Measurements from ENCODE around the gene CARD8.

The CARD8 gene

DNA sequence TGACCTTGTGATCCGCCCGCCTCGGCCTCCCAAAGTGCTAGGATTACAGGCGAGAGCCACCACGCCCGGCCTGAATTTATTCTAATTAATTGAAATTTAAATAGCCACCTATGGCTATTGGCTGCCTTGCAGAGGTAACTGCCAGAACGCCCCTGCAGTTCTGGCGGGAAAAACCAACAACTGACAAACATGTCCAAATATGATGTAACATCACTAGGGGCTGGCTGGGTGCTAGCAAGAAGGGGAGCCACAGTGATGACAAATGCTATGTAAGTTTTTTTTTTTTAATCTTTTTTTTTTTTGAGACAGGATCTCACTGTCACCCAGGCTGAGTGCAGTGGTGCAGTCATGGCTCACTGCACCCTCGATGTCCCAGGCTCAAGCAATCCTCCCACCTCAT lies 72.4 kb downstream of the CARD8 start:
- intact Hi-C loops (cut with DNase I): no loop called here
- DNase-seq: peak in 1 of 10 donors; percentile 24

DNA sequence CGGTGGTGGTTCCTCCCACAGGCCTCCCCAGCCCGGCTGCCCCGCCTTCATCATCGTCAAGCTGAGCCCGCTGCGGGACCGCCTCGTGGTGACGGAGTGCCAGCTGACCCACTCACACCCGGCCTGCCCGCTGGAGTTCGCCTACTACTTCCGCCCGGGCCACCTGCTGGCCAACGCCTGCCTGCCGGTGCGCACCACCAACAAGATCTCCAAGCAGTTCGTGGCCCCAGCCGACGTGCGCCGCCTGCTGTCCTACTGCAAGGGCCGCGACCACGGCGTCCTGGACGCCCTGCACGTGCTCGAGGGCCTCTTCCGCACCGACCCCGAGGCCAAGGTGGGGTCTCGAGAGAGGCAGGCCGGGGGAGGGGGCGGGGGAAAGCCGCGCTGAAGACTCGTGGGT lies 73.3 kb downstream of the CARD8 start:
- DNase-seq: peak in 1 of 10 donors; percentile 86
- intact Hi-C loops (cut with DNase I): no loop called here

DNA sequence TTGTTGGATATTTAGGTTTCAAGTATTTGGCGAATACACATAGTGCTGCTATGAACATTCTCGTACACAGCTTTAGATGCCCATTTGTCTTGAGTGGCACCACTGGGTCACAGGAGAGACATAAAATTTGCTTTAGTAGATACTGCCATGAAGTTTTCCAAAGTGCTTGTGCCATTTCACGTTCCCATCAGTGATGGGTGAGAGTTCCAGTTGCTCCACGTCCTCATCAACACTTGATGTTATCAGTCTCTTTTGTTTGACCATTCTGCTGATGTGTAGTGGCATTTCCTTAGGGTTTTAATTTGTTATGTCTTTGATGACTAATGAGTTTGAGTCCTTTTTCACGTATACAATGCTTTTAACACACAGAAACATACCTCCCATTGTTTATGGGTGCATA lies 74.2 kb downstream of the CARD8 start:
- intact Hi-C loops (cut with DNase I): no loop called here

DNA sequence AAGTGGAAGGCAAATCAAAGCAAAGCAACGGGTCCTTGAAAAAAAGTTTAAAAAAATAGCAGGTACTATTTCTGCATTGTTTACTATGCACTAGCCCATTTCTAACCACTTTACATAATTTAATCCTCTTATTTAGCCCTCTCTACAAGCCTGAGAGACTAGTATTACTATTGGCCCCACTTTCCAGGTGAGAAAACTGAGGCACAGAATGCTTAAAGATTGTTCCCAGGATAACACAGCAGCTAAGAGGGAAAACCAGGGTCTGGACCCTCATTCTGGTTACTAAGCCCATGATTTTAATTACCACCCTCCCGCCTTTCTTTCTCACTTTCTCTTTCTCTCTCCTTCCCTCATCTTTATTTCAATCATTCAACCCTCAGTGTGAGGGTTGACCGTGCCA lies 79.5 kb downstream of the CARD8 start:
- intact Hi-C loops (cut with DNase I): loop anchor here (10.0 kb wide), 1 partner anchor 79 kb away; the partner anchor contains the start of gene CARD8
- no peak for DNase-seq

More for the DNA sequence above, 74.2 kb downstream of the CARD8 start:
- no peak for DNase-seq

DNA sequence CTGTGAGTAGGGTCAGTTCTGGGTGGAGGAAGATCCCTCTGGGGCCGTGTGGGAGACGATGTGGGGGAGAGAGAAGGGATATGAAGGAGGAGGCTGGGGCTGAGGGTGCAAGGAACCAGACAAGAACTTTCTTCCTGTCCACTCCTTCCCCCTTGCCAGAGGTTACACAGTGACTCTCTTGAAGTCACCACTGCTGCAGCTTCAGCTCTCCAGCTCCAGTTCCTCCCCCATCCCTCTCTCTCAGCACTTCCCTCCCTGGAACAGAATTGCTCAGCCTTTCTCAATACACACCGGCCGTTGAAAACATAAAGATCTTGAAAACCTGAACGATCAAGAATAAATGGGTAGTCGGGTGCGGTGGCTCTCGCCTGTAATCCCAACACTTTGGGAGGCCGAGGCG lies 80.1 kb downstream of the CARD8 start:
- intact Hi-C loops (cut with DNase I): loop anchor here (10.0 kb wide), 1 partner anchor 79 kb away; the partner anchor contains the start of gene CARD8
- DNase-seq: no peak

DNA sequence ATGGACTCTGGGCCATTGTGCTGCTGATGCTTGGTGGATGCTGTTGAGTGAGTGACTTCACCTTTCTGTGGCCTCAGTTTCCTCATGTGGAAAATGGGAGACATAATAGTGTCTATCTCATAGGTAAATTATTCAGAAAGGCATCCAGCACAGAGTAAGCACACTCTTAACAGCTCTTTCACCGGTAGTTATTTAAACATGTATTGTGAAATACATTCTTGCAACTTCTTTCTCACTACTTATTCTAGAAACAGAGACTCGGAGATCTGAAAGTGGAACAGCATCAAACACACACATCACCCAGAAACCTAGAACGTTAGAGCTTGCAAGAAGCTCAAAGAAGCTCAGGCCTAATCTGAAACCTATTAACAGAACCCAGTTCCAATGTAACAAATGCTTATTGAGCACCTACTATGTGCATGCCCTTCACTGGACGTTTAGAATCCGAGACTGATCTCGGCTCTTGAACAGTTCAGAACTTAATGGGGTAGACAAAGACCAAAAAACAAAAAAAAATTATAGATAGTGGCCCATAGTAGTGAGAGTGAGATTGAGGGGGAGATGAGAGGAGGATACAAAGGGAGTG lies 81.2 kb downstream of the CARD8 start:
- peak in 1 of 10 donors; percentile 4 for DNase-seq
- intact Hi-C loops (cut with DNase I): loop anchor here (10.0 kb wide), 1 partner anchor 80 kb away; the partner anchor contains the start of gene CARD8

DNA sequence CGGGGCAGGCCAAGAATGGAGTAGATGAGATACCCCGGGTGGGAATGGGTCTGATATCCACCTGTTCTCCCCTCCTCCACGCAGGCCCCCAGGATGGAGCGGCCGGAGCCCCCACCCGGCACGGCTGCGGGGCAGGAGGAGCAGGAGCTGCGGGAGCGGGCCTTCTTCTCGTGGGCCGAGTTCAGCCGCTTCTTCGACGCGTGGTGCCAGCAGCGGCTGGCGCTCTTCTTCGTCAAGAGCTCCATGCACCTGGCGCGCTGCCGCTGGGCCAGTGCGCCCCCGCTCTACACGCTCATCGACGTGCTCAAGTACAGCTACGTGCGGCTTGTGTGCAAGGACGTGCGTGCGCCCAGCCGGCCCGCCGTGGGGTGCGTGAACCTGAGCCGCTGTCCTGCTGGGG lies 84.0 kb downstream of the CARD8 start:
- intact Hi-C loops (cut with DNase I): loop anchor here (10.0 kb wide), 1 partner anchor 83 kb away; the partner anchor contains the start of gene CARD8

DNA sequence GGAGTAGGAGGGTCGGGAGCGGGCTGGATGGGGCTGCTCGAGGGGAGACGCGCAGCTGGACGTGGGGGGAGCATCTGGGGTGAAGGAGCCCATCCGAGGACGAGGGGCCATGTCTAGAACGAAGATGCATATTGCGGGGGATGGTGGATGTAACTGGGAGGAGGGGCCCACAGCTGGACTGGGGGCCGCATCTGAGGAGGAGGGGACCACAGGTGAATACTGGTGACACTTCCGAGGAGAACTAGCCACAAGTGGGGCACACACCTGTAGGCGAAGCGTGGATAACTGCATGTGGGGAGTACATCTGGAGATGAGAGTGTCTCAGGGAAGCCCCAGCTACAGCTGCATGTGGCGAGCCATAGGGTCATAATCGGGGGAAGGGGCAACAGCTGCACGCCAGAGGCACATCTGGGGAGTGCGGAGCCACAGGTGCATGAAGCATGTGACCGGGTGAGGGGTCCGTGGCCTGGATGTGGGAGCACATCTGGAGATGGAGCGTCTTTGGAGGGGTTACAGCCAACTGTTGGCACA lies 84.8 kb downstream of the CARD8 start:
- intact Hi-C loops (cut with DNase I): loop anchor here (1.0 to 10.0 kb wide), 2 partner anchors 32 to 84 kb away; partner anchors contain the start of gene CARD8
- peak in 2 of 10 donors; percentile 70 to 78 for DNase-seq

More for the DNA sequence above, 84.0 kb downstream of the CARD8 start:
- DNase-seq: peak in 2 of 10 donors; percentile 73 to 79

DNA sequence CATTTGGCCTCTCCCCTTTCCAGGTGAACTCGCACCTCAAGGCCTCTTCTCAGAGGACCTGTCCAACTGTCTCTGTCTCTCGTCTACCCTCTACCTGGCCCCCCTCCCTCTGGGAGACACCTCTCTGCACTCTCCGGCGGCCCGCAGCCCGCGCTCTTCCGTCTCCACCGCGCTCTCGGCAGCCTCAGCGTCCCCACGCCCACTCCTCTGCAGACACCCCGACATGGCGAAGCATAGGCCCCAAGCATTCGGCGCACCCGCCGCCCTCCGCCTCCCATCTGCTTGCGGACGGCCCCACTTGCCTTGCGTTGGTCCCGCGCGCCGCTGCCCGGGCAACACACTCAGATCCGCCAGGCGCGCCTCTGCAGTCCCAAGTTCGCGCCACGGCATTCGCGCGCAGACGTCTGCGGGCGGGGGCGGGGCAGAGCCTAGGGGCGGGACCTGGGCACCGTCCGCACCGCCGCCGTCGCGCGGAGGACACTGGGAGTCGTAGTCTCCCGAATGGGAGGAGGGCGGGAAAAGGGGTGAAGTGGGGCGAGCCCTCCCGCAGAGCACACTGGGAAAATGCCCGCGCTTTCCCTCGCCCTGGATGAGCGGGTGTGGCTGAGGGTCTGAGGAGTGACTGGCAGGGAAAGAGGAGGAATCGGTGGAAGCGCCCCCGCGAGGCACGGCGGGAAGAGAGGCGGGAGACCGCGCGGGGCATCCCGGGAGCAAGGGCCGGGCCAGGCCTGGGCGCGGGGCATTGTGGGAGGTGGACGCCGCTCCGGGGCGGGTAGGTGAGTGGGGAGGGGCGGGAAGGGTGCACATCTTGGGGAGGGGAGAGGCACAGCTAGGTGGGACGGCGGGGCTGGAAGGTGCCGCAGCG lies 85.5 kb downstream of the CARD8 start, which contains the start of the genes LIG1 and ZSWIM9:
Gene LIG1 (minus strand): TSS at position 406 of the 865 bp plus-strand sequence. CDS start 4,778 bp downstream, outside the sequence.
Gene ZSWIM9 (plus strand): TSS at position 742 of the 865 bp plus-strand sequence. CDS start 1,123 bp downstream, outside the sequence.
- peak; percentile 91 to 99 (median 93) for DNase-seq
- intact Hi-C loops (cut with DNase I): loop anchor here (1.0 to 10.0 kb wide), 2 partner anchors 33 to 85 kb away; partner anchors contain the start of gene CARD8

DNA sequence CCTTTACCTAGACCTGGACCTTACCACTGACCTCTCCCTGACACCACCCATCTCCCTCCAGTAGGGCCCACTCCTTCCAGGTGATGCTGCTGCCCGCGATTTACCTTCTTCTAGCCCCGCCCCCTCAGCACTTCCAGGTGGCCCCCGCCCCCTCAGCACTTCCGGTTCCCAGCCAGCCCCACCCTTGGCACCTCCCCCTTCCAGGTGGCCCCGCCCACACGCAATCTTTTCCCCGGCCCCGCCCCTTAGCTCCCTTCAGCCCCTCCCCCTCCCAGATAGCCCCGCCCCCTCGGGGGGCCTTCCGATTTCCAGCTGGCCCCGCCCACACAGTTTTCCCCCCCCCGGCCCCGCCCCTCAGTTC lies 86.2 kb downstream of the CARD8 start:
- intact Hi-C loops (cut with DNase I): no loop called here
- DNase-seq: peak in 7 of 10 donors; percentile 26 to 89 (median 36)

DNA sequence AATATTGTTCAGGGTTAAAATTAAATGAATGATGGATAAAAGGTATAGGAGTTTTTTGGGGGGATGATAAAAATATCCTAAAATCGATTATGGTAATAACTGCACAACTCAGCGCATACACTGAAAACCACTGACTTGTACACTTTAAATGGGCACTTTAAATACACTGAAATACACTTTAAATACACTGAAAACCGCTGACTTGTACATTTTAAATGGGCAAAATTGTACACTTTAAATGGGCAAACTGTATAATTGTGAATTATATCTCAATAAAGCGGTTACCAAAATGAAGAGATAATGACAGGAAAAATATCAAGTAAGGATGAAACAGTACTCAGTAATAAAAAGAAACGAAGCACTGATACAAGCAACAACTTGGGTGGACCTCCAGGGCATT lies 87.0 kb downstream of the CARD8 start:
- intact Hi-C loops (cut with DNase I): no loop called here
- no peak for DNase-seq

DNA sequence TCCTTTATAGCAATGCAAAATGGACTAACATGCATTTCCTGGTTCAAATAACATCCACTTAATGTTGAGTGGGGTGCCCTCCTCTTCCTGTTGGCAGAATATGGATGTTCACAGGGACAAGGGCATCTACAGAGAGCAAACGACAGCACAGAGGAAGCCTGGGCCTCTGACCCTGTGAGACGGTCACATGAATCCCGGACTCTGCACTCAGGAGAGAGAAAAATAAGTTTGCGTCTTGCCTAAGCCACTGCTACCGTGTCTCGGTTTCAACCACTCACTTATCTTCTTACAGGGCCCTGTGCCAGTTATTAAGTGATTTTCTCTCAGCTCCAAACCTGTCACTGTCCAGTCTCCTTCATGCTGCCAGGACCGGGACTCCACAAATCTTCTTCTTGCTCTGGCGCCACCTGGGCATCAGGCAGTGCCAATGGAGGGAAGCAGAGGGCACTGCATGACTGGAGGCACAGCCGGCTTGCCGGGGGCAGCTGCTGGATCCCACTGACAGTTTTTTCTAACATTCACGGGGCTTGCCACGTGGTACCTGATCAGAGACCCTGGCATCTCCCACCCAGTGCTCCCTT lies 97.4 kb downstream of the CARD8 start:
- intact Hi-C loops (cut with DNase I): no loop called here
- DNase-seq: peak in 1 of 10 donors; percentile 60

Data from posterior cingulate gyrus (tissue), 11 donors.